ENCODE data around the gene TEX13D. TPM values are rescaled to one million over a fixed set of nuclear protein-coding genes. Genes with fewer than 3 reads are reported as not detected.
"Not testable (repeated sequence)": the region's sequence is repeated elsewhere in the genome, so short reads cannot be mapped to it uniquely, and the experiment has no call there.

The TEX13D gene
- 0.29 TPM for polyA plus RNA-seq (2012; ENCODE audit: insufficient read depth, insufficient read length)

GRCh38 chrX:124332481-124333424 is at the start of gene TEX13D:
Gene TEX13D (plus strand): TSS chrX:124332660. CDS start chrX:124332918, 258 bp downstream.
- no peak for DNase-seq (ENCODE audit: low read depth, low spot score)
- H3K4me3 ChIP-seq (ENCODE audit: low read length) = no peak within 1 kb of the TSS

DNA sequence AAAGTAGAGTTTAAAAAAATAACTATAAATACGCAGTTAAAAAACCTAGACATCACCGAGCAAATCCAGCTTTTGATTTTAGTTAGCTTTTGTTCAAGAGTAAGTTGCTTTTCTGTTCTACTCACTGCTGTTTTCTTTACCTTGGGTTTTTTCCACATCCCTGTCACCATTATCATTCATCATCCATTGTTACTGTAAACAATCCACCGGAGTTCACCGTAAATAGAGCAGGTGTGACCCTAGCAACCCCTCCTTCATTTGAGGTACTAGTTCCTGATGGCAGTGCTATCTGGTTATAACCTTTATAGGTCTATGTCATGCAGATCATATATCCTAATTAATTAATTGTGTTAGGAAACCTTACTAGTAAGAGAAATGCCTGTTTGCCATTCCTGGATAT is 43.0 kb upstream of the TEX13D start:
- no peak overlapping the region for H3K4me3 ChIP-seq (ENCODE audit: low read length)
- DNase-seq (ENCODE audit: low read depth, low spot score) = no peak

- no peak for DNase-seq (ENCODE audit: low read depth, low spot score)
- H3K4me3 ChIP-seq (ENCODE audit: low read length) = no peak overlapping the region
Observed at GRCh38 chrX:124293810-124294209, 38.6 kb upstream of the TEX13D start.

- DNase-seq (ENCODE audit: low read depth, low spot score); H3K4me3 ChIP-seq (ENCODE audit: low read length): not testable (repeated sequence)
Observed at GRCh38 chrX:124299323-124299722, 33.1 kb upstream of the TEX13D start.

GRCh38 chrX:124300405-124300804 is 32.1 kb upstream of the TEX13D start:
- no peak overlapping the region for H3K4me3 ChIP-seq (ENCODE audit: low read length)
- DNase-seq (ENCODE audit: low read depth, low spot score) = peak; percentile 11

GRCh38 chrX:124307253-124307907 is 25.1 kb upstream of the TEX13D start:
- no peak for DNase-seq (ENCODE audit: low read depth, low spot score)
- no peak overlapping the region for H3K4me3 ChIP-seq (ENCODE audit: low read length)

DNA sequence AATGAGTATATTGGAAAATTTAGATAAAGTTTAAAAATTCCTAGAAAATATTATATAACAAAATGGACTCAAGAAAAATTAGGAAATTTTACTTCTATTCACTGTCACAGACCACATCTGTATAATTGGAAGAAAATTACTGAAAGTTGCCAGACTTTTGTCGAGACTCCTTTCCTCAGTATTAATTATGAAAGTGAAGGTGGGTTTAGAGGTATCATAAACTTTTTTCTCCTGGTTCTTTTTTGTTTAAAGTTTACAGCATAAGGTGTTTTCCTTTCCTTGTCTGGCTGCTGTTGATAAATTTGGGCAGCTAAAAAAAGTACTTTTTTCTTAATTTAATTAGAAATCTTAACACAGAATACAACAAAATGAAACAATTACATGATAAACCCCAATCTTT is 6.7 kb upstream of the TEX13D start:
- H3K4me3 ChIP-seq (ENCODE audit: low read length) = no peak overlapping the region
- no peak for DNase-seq (ENCODE audit: low read depth, low spot score)

DNA sequence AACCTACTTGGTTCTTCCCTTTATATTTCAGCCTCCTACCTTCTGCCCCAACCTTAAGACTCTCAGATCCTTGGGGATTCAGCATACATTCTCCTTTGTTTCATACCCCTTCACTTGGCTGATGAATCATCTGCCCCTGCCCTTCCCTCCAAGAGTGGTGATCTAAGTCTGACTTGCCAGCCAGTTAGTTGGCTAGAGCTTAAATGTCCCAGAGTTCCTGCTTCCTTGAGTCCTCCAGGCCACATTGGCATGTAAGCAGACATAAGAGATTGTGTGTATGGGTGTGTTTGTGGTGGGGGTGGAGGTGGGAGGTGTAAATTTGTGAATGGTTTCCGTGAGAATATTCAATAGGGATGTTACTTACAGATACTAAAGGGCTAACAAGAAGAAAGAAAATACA is 3.7 kb upstream of the TEX13D start:
- no peak overlapping the region for H3K4me3 ChIP-seq (ENCODE audit: low read length)
- no peak for DNase-seq (ENCODE audit: low read depth, low spot score)

- no peak for DNase-seq (ENCODE audit: low read depth, low spot score)
- no peak overlapping the region for H3K4me3 ChIP-seq (ENCODE audit: low read length)
Observed at GRCh38 chrX:124333862-124334261, 1.4 kb downstream of the TEX13D start.

- not testable (repeated sequence) for H3K4me3 ChIP-seq (ENCODE audit: low read length); DNase-seq (ENCODE audit: low read depth, low spot score)
Observed at GRCh38 chrX:124334555-124334954, 2.1 kb downstream of the TEX13D start.

GRCh38 chrX:124335598-124335997 is 3.1 kb downstream of the TEX13D start:
- no peak for DNase-seq (ENCODE audit: low read depth, low spot score)
- H3K4me3 ChIP-seq (ENCODE audit: low read length) = no peak overlapping the region

DNA sequence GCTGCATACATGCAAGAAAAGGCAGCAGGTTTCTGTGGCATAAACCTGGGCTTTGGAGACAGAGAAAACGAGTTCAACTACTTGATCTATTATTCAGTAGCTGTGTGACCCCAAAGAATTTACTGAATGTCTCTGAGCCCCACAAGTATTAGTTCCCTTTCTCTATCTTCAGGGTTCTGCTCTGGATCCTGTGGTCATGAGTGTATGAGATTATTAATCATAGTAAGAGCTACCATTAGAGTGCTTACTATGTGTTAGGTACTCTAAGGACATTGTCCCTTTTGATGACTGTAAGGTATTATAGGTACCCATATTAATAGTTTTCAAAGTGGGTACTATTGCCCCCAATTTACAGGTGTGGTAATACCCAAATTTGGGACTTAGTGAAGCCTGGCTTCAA is 5.5 kb downstream of the TEX13D start:
- DNase-seq (ENCODE audit: low read depth, low spot score) = no peak
- H3K4me3 ChIP-seq (ENCODE audit: low read length) = no peak overlapping the region

- no peak overlapping the region for H3K4me3 ChIP-seq (ENCODE audit: low read length)
- DNase-seq (ENCODE audit: low read depth, low spot score) = peak; percentile 89
Observed at GRCh38 chrX:124338733-124339514, 6.5 kb downstream of the TEX13D start.

- H3K4me3 ChIP-seq (ENCODE audit: low read length) = peak overlapping the region; percentile 2; the same call in 1 of the 2 replicates
- DNase-seq (ENCODE audit: low read depth, low spot score) = peak; percentile 85
Observed at GRCh38 chrX:124341396-124342132, 9.1 kb downstream of the TEX13D start.

DNA sequence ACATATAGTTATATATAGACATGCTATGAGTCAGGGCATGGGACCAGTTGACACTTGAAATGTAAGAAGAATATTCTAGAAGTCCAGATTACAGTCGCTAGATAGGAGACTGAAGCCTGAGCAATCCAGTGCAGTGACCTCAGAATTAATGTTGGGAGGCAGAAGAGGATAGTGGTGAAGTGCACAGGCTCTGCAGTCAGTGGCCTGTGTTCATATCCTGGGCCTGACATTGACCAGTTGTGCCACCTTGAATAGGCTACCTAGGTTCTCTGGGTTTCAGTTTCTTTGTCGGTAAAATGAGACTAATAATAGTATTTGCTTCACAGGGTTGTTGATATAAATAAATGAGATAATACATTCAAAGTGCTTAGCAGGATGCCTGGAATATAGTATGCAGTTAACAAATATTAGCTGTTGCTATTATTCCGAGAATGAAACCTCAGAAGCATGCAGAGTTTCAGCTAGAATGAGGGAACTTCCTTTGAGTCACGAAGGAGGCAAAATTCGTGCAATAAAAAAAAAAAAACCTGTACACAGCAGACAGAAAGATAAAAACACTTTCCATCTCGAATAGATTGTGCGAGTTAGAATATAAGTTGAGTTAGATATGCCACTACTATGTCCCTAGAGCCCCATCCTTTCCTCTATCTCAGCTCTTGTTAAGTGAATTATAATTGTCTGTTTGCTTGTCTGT is 9.9 kb downstream of the TEX13D start:
- H3K4me3 ChIP-seq (ENCODE audit: low read length) = no peak overlapping the region
- DNase-seq (ENCODE audit: low read depth, low spot score) = no peak

DNA sequence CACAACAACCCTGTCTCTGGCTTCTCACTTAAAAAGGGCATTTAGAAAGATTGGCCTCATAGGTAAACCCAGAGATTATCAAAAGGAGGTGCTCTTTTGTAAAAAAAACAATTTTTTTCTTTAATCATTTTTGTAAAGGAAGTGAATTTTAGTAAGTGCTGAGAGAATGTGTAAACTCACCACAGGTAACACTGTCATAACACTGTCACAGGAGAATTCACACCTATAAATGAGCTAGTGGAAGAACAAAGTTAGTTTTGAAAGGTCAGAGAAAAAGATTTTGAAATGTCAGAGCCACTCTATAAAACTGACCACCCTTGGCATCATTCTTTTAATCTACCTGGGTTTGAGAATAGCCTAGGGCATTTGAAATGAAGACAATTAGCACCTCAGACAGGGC is 10.6 kb downstream of the TEX13D start:
- no peak for DNase-seq (ENCODE audit: low read depth, low spot score)
- H3K4me3 ChIP-seq (ENCODE audit: low read length) = no peak overlapping the region

DNA sequence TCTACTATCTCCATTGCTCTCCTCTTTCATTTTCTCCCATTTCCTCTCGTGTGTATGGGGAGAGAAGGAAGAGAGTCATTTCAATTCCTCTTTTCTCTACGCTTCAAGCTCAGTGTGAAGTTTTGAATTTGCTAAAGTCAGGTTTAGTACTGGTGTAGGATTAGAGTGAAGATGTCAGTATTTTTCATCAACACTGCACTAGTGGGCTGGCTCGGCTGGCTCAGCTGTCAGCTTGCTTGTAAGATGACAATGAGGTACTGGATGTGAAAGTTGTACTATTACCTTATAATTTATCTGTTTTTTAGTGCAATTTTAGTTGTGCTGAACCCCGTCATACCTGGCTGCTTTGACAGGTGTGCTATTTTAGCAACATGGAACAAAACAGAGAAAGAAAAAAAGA is 11.8 kb downstream of the TEX13D start:
- peak overlapping the region; percentile 28 for H3K4me3 ChIP-seq (ENCODE audit: low read length)
- DNase-seq (ENCODE audit: low read depth, low spot score) = no peak

DNA sequence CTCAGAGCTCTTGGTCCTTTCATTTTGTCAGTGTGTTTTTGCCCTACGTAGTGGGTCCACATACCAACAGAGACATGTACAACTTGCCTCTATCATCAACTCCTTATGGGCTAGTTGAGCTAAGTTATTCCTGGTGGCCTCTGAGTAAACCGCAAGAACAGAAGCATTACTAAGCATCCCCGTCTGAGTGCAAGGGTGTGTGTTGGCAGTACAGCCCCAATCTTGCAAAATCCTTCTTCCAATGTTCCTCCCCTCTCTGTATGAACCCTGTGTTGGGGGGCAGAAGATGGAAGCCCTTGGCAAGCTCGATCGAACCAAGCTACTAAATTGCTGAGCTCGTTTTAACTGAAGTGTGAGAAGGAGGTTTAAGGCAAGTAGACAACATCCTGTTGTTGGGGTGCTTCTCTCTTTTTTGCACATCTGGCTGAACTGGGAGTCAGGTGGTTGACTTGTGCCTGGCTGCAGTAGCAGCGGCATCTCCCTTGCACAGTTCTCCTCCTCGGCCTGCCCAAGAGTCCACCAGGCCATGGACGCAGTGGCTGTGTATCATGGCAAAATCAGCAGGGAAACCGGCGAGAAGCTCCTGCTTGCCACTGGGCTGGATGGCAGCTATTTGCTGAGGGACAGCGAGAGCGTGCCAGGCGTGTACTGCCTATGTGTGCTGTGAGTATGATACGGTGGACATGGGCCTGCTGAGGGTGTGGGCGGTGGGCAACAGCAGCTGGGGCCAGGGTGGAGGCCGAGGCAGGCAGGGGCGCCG is 13.8 kb downstream of the TEX13D start, which contains the start of gene SH2D1A:
SH2D1A (plus strand) TSS at position 447 of the 760 bp plus-strand sequence; CDS start at position 527, 80 bp downstream.
- peak within 1 kb of the TSS; percentile 66 for H3K4me3 ChIP-seq (ENCODE audit: low read length)
- DNase-seq (ENCODE audit: low read depth, low spot score) = peak; percentile 75
